Measurements from ENCODE around the gene ZNF578. TPM values are rescaled to one million over a fixed set of nuclear protein-coding genes. Genes with fewer than 3 reads are reported as not detected.
"Not testable (repeated sequence)": the region's sequence is repeated elsewhere in the genome, so short reads cannot be mapped to it uniquely, and the experiment has no call there.

Gene ZNF578
- total and polyA plus RNA-seq, 2 of the 4 experiments (the other 2 are of a cell fraction), result 1.4 to 4.1 TPM

GRCh38 chr19:52474351-52475127 lies 21.2 kb downstream of the ZNF578 start:
- no peak for ATAC-seq (ENCODE audit: low read depth)
- Histone ChIP-seq H4K8ac (ENCODE audit: low read depth in 2 of 2, low read length in 2 of 2) (no peak overlapping the region), H3K56ac (ENCODE audit: extremely low read depth, insufficient read depth, low read length) (no peak overlapping the region), H3K9me1 (ENCODE audit: insufficient read depth, low read length) (no peaks in the 10 kb centered on the region), H3K14ac (replicated peaks; ENCODE audit: low read depth, low read length) (no peak overlapping the region), H2BK15ac (ENCODE audit: low read depth, low read length) (no peak overlapping the region), H3K36me3 (ENCODE audit: control insufficient read depth, insufficient read depth, low read length) (no peaks in the 10 kb centered on the region), H2AK9ac (replicated peaks; ENCODE audit: low read depth, low read length, poor library complexity) (no peak overlapping the region), H2BK120ac (ENCODE audit: low read depth, low read length) (no peak overlapping the region), H2BK20ac (ENCODE audit: low read depth, low read length) (no peak overlapping the region), H3K27me3 (ENCODE audit: control insufficient read depth, insufficient read depth, low read length) (no peaks in the 10 kb centered on the region), H4K91ac (ENCODE audit: insufficient read depth, low read depth, low read length) (no peak overlapping the region), H3K4me2 (ENCODE audit: low read depth, low read length) (no peak overlapping the region), H2AFZ (replicated peaks; ENCODE audit: low read length, poor library complexity) (no peak overlapping the region), H3K4me1 (ENCODE audit: control insufficient read depth, insufficient read depth, low read length) (no peaks in the 10 kb centered on the region), H2BK5ac (ENCODE audit: low read depth, low read length, poor library complexity, severe bottlenecking) (no peak overlapping the region), H3K4ac (ENCODE audit: low read depth, low read length) (no peak overlapping the region), H3K4me3 (ENCODE audit: insufficient read depth, low read depth, low read length) (no peak overlapping the region), H4K5ac (ENCODE audit: low read depth, low read length) (no peak overlapping the region), H3K27ac (ENCODE audit: insufficient read depth, low read length) (no peak overlapping the region), H3K79me1 (ENCODE audit: low read depth in 1 of 2, low read length in 2 of 2) (no peaks in the 10 kb centered on the region), H3K18ac (ENCODE audit: low read depth, low read length) (no peak overlapping the region), H3K9ac (ENCODE audit: low read depth, low read length) (no peak overlapping the region), H3K23ac (ENCODE audit: low read depth, low read length) (no peak overlapping the region), H2AK5ac (ENCODE audit: low read depth, low read length) (no peak overlapping the region), H4K20me1 (ENCODE audit: insufficient read depth, low read length) (no peaks in the 10 kb centered on the region), H3K9me3 (ENCODE audit: control insufficient read depth, insufficient read depth, low read length) (peaks cover 74% of the 10 kb centered on the region)
- BruUV-seq (replicated peaks), result no TSS peak
- dilution Hi-C loops (cut with HindIII; ENCODE audit: low sequenced_read_pairs, unreplicated experiment) (no loop called here), intact Hi-C loops (cut with micrococcal nuclease) (no loop called here), in situ Hi-C loops (cut with MboI; ENCODE audit: low sequenced_read_pairs) (no loop called here)
- DNase-seq, result no peak
- no CpG with 5 or more reads among the region's 7 CpGs for WGBS, 2 experiments (ENCODE audit: extremely low coverage in 2 of 2, insufficient read length in 1 of 2)
- CTCF ChIA-PET, result no interaction called here
- no peak for TF ChIP-seq MXI1 (IDR thresholded peaks at IDR 0.05; ENCODE audit: borderline replicate concordance, low read depth, low read length)
- TF ChIP-seq MAZ (IDR thresholded peaks at IDR 0.05; ENCODE audit: borderline replicate concordance, low read depth, low read length), result no peak
- TF ChIP-seq MAFK (IDR thresholded peaks at IDR 0.05; ENCODE audit: low read depth, low read length), result no peak
- TF ChIP-seq ELK1 (IDR thresholded peaks at IDR 0.05; ENCODE audit: borderline replicate concordance, low read depth, low read length), result no peak
- TF ChIP-seq RCOR1 (IDR thresholded peaks at IDR 0.05; ENCODE audit: insufficient replicate concordance, low read length), result no peak
- POLR2A ChIA-PET (ENCODE audit: unreplicated experiment), result no interaction called here

- H3K9ac ChIP-seq (ENCODE audit: low read depth, low read length); CTCF ChIA-PET; H2BK15ac ChIP-seq (ENCODE audit: low read depth, low read length); H3K18ac ChIP-seq (ENCODE audit: low read depth, low read length); H4K5ac ChIP-seq (ENCODE audit: low read depth, low read length); dilution Hi-C loops (cut with HindIII; ENCODE audit: low sequenced_read_pairs, unreplicated experiment); H2BK5ac ChIP-seq (ENCODE audit: low read depth, low read length, poor library complexity, severe bottlenecking); H3K23ac ChIP-seq (ENCODE audit: low read depth, low read length); H3K14ac ChIP-seq (replicated peaks; ENCODE audit: low read depth, low read length); H3K4me1 ChIP-seq (ENCODE audit: control insufficient read depth, insufficient read depth, low read length); intact Hi-C loops (cut with micrococcal nuclease); POLR2A ChIA-PET (ENCODE audit: unreplicated experiment); H3K4me3 ChIP-seq (ENCODE audit: insufficient read depth, low read depth, low read length); H2BK20ac ChIP-seq (ENCODE audit: low read depth, low read length); DNase-seq; H4K91ac ChIP-seq (ENCODE audit: insufficient read depth, low read depth, low read length); H2BK120ac ChIP-seq (ENCODE audit: low read depth, low read length); H3K79me1 ChIP-seq (ENCODE audit: low read depth in 1 of 2, low read length in 2 of 2); H2AK5ac ChIP-seq (ENCODE audit: low read depth, low read length); H2AK9ac ChIP-seq (replicated peaks; ENCODE audit: low read depth, low read length, poor library complexity); H3K4ac ChIP-seq (ENCODE audit: low read depth, low read length); BruUV-seq (replicated peaks); H3K4me2 ChIP-seq (ENCODE audit: low read depth, low read length); H3K27ac ChIP-seq (ENCODE audit: insufficient read depth, low read length); in situ Hi-C loops (cut with MboI; ENCODE audit: low sequenced_read_pairs); H3K9me1 ChIP-seq (ENCODE audit: insufficient read depth, low read length); ATAC-seq (ENCODE audit: low read depth); H3K27me3 ChIP-seq (ENCODE audit: control insufficient read depth, insufficient read depth, low read length); H4K20me1 ChIP-seq (ENCODE audit: insufficient read depth, low read length); H3K56ac ChIP-seq (ENCODE audit: extremely low read depth, insufficient read depth, low read length); H4K8ac ChIP-seq (ENCODE audit: low read depth in 2 of 2, low read length in 2 of 2); H3K36me3 ChIP-seq (ENCODE audit: control insufficient read depth, insufficient read depth, low read length); H2AFZ ChIP-seq (replicated peaks; ENCODE audit: low read length, poor library complexity): not testable (repeated sequence)
- peaks cover 58% of the 10 kb centered on the region for H3K9me3 ChIP-seq (ENCODE audit: control insufficient read depth, insufficient read depth, low read length)
- no CpG with 5 or more reads among the region's 7 CpGs for WGBS, 2 experiments (ENCODE audit: extremely low coverage in 2 of 2, insufficient read length in 1 of 2)
Measured at GRCh38 chr19:52484111-52484743, 30.9 kb downstream of the ZNF578 start.
